Amniotic stem cell (primary cell): ENCODE results near the gene AXIN2.
"Not testable (repeated sequence)": the region's sequence is repeated elsewhere in the genome, so short reads cannot be mapped to it uniquely, and the experiment has no call there.

Source experiments
- DNase-seq: peaks from one replicate; lab custom pipeline; 2025; lab: John Stamatoyannopoulos, UW

AXIN2 gene

GRCh38 chr17:65537343-65537844 lies 24.1 kb downstream of the AXIN2 start:
- no peak for DNase-seq

GRCh38 chr17:65536573-65537342 lies 24.7 kb downstream of the AXIN2 start:
- no peak for DNase-seq

GRCh38 chr17:65535777-65536572 lies 25.5 kb downstream of the AXIN2 start:
- DNase-seq, result no peak

GRCh38 chr17:65533852-65534457 lies 27.5 kb downstream of the AXIN2 start:
- DNase-seq, result no peak

- DNase-seq, result no peak
Observed at GRCh38 chr17:65533056-65533745, 28.2 kb downstream of the AXIN2 start.

- DNase-seq, result no peak
Observed at GRCh38 chr17:65532101-65532890, 29.2 kb downstream of the AXIN2 start.

- DNase-seq, result peak; percentile 9
Observed at GRCh38 chr17:65531256-65532100, 30.0 kb downstream of the AXIN2 start.

- no peak for DNase-seq
Observed at GRCh38 chr17:65530523-65531255, 30.8 kb downstream of the AXIN2 start.

GRCh38 chr17:65529761-65530522 lies 31.5 kb downstream of the AXIN2 start:
- DNase-seq, result no peak

- no peak for DNase-seq
Observed at GRCh38 chr17:65529040-65529633, 32.3 kb downstream of the AXIN2 start.

GRCh38 chr17:65527857-65528591 lies 33.4 kb downstream of the AXIN2 start:
- no peak for DNase-seq

GRCh38 chr17:65527381-65527780 lies 34.1 kb downstream of the AXIN2 start:
- DNase-seq, result no peak

GRCh38 chr17:65526854-65527253 lies 34.6 kb downstream of the AXIN2 start:
- not testable (repeated sequence) for DNase-seq

- DNase-seq, result no peak
Observed at GRCh38 chr17:65523853-65524664, 37.4 kb downstream of the AXIN2 start.

- DNase-seq, result no peak
Observed at GRCh38 chr17:65523411-65523810, 38.0 kb downstream of the AXIN2 start.

- no peak for DNase-seq
Observed at GRCh38 chr17:65522751-65523404, 38.6 kb downstream of the AXIN2 start.
